DND-41 (cell line): ENCODE measurements around the gene SPI1.

Experiments used
- ATAC-seq: fragments of 200-7000 bp; cut with Tn5 transposase; 3 replicates; pipeline ENCODE4 v1.9.1; 2021; ENCODE audit warnings: low read depth; ENCODE audit not compliant: insufficient read depth
- DNase-seq: peaks from one replicate; pipeline ENCODE4 v3.0.0-alpha.2; 2020
- H2AFZ ChIP-seq: 2 replicates; pipeline ENCODE4 v1.6.0; 2012; ENCODE audit warnings: low read depth, low read length
- H3K27ac ChIP-seq: 2 replicates; pipeline ENCODE4 v1.5.1; 2012; ENCODE audit warnings: low read length, inconsistent platforms
- H3K27me3 ChIP-seq: fragments of 200-600 bp; sonication (generic); 2 replicates; pipeline ENCODE4 v1.6.0; 2012; ENCODE audit warnings: low read length, mild to moderate bottlenecking, inconsistent platforms; ENCODE audit not compliant: insufficient read depth, poor library complexity
- H3K36me3 ChIP-seq: 2 replicates; pipeline ENCODE4 v1.5.1; 2012; ENCODE audit warnings: low read length, inconsistent platforms; ENCODE audit not compliant: insufficient read depth
- H3K4me1 ChIP-seq: 2 replicates; pipeline ENCODE4 v1.5.1; 2012; ENCODE audit warnings: mild to moderate bottlenecking, low read length; ENCODE audit not compliant: insufficient read depth
- H3K4me2 ChIP-seq: 2 replicates; pipeline ENCODE4 v1.6.0; 2012; ENCODE audit warnings: mild to moderate bottlenecking, moderate library complexity, low read length, inconsistent platforms; ENCODE audit not compliant: insufficient read depth
- H3K4me3 ChIP-seq, 2 experiments: fragments of 200-600 bp in 1 of 2; shearing (Covaris generic) in 1 of 2; 2 replicates each; pipeline ENCODE4 v1.5.1; 2012 to 2016; ENCODE audit warnings: inconsistent platforms in 2 of 2, low read length in 2 of 2, mild to moderate bottlenecking in 2 of 2, low read depth in 1 of 2, moderate library complexity in 1 of 2
- H3K79me2 ChIP-seq: 2 replicates; pipeline ENCODE4 v1.6.0; 2012; ENCODE audit warnings: low read length, inconsistent platforms; ENCODE audit not compliant: insufficient read depth
- H3K9ac ChIP-seq: 2 replicates; pipeline ENCODE4 v1.6.0; 2012; ENCODE audit warnings: low read depth, mild to moderate bottlenecking, inconsistent platforms, low read length, moderate library complexity
- H3K9me3 ChIP-seq: 2 replicates; pipeline ENCODE4 v1.5.1; 2012; ENCODE audit warnings: low read length, moderate library complexity, mild to moderate bottlenecking, inconsistent platforms; ENCODE audit not compliant: insufficient read depth, severe bottlenecking
- H4K20me1 ChIP-seq: 2 replicates; pipeline ENCODE4 v1.6.0; 2012; ENCODE audit warnings: low read length; ENCODE audit not compliant: insufficient read depth
- CTCF ChIP-seq: IDR thresholded peaks from 2 replicates; pipeline ENCODE4 v1.5.1; 2012; ENCODE audit warnings: borderline replicate concordance, low read length, moderate library complexity, mild to moderate bottlenecking; ENCODE audit not compliant: poor library complexity, severe bottlenecking; ENCODE audit errors: extremely low read depth
- EZH2 ChIP-seq: IDR thresholded peaks from 3 replicates; pipeline ENCODE4 v1.6.1; 2012; ENCODE audit warnings: borderline replicate concordance, low read depth, mild to moderate bottlenecking, moderate library complexity, low read length, inconsistent platforms; ENCODE audit not compliant: severe bottlenecking

SPI1 gene

GRCh38 chr11:47413351-47413750 is 35.0 kb upstream of the SPI1 start:
- peaks cover 18% of the 10 kb centered on the region for H3K4me1 ChIP-seq
- H3K4me3 ChIP-seq = no peak overlapping the region
- H3K9ac ChIP-seq = no peak overlapping the region
- no peak overlapping the region for H3K27ac ChIP-seq
- no peaks in the 10 kb centered on the region; the same call in 1 of the 2 replicates for H4K20me1 ChIP-seq
- no peaks in the 10 kb centered on the region for H3K27me3 ChIP-seq
- H3K4me2 ChIP-seq = no peak overlapping the region
- ATAC-seq (no peak), DNase-seq (no peak)
- H3K9me3 ChIP-seq = no peaks in the 10 kb centered on the region
- peaks cover 6% of the 10 kb centered on the region; the same call in 1 of the 2 replicates for H3K79me2 ChIP-seq
- peaks cover 53% of the 10 kb centered on the region for H3K36me3 ChIP-seq
- TF ChIP-seq CTCF (no peak), EZH2 (no peak)
- H2AFZ ChIP-seq = no peak overlapping the region

GRCh38 chr11:47411884-47412746 is 33.8 kb upstream of the SPI1 start:
- Histone ChIP-seq H3K4me2 (no peak overlapping the region), H4K20me1 (no peaks in the 10 kb centered on the region), H3K36me3 (peaks cover 41% of the 10 kb centered on the region), H3K27ac (no peak overlapping the region), H2AFZ (no peak overlapping the region), H3K4me3 (no peak overlapping the region), H3K9ac (no peak overlapping the region), H3K4me1 (peaks cover 25% of the 10 kb centered on the region), H3K79me2 (peaks cover 9% of the 10 kb centered on the region), H3K27me3 (no peaks in the 10 kb centered on the region), H3K9me3 (no peaks in the 10 kb centered on the region)
- ATAC-seq = no peak
- TF ChIP-seq CTCF (peak; percentile 87), EZH2 (no peak)
- DNase-seq = peak; percentile 49

- TF ChIP-seq CTCF = no peak
- Histone ChIP-seq H4K20me1 (no peaks in the 10 kb centered on the region), H3K27me3 (no peaks in the 10 kb centered on the region), H3K9me3 (no peaks in the 10 kb centered on the region), H3K36me3 (peaks cover 33% of the 10 kb centered on the region), H3K4me3 (no peak overlapping the region), H3K4me2 (0 out of 2 replicates have a peak overlapping the region, but pooled peaks have one; percentile 76), H3K4me1 (peaks cover 27% of the 10 kb centered on the region), H3K9ac (no peak overlapping the region), H2AFZ (no peak overlapping the region), H3K79me2 (peaks cover 9% of the 10 kb centered on the region), H3K27ac (no peak overlapping the region)
- DNase-seq (no peak), ATAC-seq (no peak)
Measured at GRCh38 chr11:47410370-47411264, 32.3 kb upstream of the SPI1 start.
